Measurements from ENCODE around the gene DKK3.

DNA sequence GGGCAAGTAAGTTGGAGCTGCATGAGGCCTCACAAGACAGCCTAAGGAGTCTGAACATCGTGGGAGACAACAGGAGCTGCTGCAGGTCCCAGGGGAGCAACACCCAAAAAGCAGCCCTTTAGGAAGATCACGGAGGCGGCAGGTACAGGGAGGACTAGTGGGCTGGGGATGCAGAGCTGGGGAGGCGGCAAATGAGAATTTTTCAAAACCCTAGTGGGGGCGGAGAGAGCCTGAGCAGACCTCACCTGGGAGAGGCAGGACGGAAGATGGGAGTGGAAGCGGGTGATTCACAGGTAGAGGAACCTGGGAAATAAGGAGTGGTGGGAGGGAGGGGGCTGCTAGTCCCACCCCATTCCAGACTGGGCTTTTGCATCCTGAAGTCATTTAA lies 42.1 kb downstream of the DKK3 start:
- TF ChIP-seq, protein P1, sequence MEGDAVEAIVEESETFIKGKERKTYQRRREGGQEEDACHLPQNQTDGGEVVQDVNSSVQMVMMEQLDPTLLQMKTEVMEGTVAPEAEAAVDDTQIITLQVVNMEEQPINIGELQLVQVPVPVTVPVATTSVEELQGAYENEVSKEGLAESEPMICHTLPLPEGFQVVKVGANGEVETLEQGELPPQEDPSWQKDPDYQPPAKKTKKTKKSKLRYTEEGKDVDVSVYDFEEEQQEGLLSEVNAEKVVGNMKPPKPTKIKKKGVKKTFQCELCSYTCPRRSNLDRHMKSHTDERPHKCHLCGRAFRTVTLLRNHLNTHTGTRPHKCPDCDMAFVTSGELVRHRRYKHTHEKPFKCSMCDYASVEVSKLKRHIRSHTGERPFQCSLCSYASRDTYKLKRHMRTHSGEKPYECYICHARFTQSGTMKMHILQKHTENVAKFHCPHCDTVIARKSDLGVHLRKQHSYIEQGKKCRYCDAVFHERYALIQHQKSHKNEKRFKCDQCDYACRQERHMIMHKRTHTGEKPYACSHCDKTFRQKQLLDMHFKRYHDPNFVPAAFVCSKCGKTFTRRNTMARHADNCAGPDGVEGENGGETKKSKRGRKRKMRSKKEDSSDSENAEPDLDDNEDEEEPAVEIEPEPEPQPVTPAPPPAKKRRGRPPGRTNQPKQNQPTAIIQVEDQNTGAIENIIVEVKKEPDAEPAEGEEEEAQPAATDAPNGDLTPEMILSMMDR (IDR thresholded peaks at IDR 0.05): no peak
- TF ChIP-seq EZH2phosphoT487 (IDR thresholded peaks at IDR 0.05): no peak

Measured in neural progenitor cell (in vitro differentiated cells).